Astrocyte (in vitro differentiated cells and primary cell): ENCODE results near the gene ARID4B. TPM values are rescaled to one million over a fixed set of nuclear protein-coding genes. Genes with fewer than 3 reads are reported as not detected.

ENCODE experiments used
- DNase-seq: peaks from one replicate; pipeline ENCODE4 v3.0.0-alpha.2; 2010; ENCODE audit warnings: low read depth
- FAIRE-seq: peaks from 2 replicates; lab custom pipeline; 2011; peaks lifted over from hg19 to GRCh38; lab: Jason Lieb, UNC
- H2AFZ ChIP-seq: 2 replicates; pipeline ENCODE4 v1.6.0; 2012; ENCODE audit warnings: low read depth, low read length, inconsistent platforms
- H3K27ac ChIP-seq: 2 replicates; pipeline ENCODE4 v1.5.1; 2011; ENCODE audit warnings: low read depth, low read length, inconsistent platforms
- H3K27me3 ChIP-seq: 2 replicates; pipeline ENCODE4 v1.6.0; 2011; ENCODE audit warnings: low read length, inconsistent platforms; ENCODE audit not compliant: insufficient read depth
- H3K36me3 ChIP-seq: 2 replicates; pipeline ENCODE4 v1.5.1; 2011; ENCODE audit warnings: low read length, inconsistent platforms; ENCODE audit not compliant: insufficient read depth
- H3K4me1 ChIP-seq: 2 replicates; pipeline ENCODE4 v1.5.1; 2011; ENCODE audit warnings: low read length, inconsistent platforms; ENCODE audit not compliant: insufficient read depth
- H3K4me2 ChIP-seq: 2 replicates; pipeline ENCODE4 v1.6.0; 2012; ENCODE audit warnings: low read length, inconsistent platforms
- H3K4me3 ChIP-seq: 2 replicates; pipeline ENCODE4 v1.5.1; 2011; ENCODE audit warnings: low read depth, mild to moderate bottlenecking, low read length, inconsistent platforms; ENCODE audit not compliant: insufficient read depth
- H3K79me2 ChIP-seq: 2 replicates; pipeline ENCODE4 v1.6.0; 2012; ENCODE audit warnings: mild to moderate bottlenecking, low read length, inconsistent platforms; ENCODE audit not compliant: insufficient read depth
- H3K9ac ChIP-seq: 2 replicates; pipeline ENCODE4 v1.6.0; 2012; ENCODE audit warnings: mild to moderate bottlenecking, low read length, inconsistent platforms
- H3K9me3 ChIP-seq: 2 replicates; pipeline ENCODE4 v1.5.1; 2012; ENCODE audit warnings: low read depth, mild to moderate bottlenecking, low read length, inconsistent platforms; ENCODE audit not compliant: insufficient read depth
- H4K20me1 ChIP-seq: 2 replicates; pipeline ENCODE4 v1.6.0; 2012; ENCODE audit warnings: low read length, inconsistent platforms; ENCODE audit not compliant: insufficient read depth
- H3K27ac Mint-ChIP-seq: one replicate; pipeline ENCODE4 v1.8.0; 2021; ENCODE audit warnings: mild to moderate bottlenecking, mixed read lengths; ENCODE audit not compliant: unreplicated experiment
- H3K27me3 Mint-ChIP-seq: one replicate; pipeline ENCODE4 v1.8.0; 2021; ENCODE audit warnings: low read depth, mixed read lengths; ENCODE audit not compliant: unreplicated experiment
- H3K36me3 Mint-ChIP-seq: one replicate; pipeline ENCODE4 v1.8.0; 2021; ENCODE audit warnings: low read depth, mixed read lengths; ENCODE audit not compliant: unreplicated experiment
- H3K4me1 Mint-ChIP-seq: one replicate; pipeline ENCODE4 v1.8.0; 2021; ENCODE audit warnings: low read depth, mixed read lengths; ENCODE audit not compliant: unreplicated experiment
- H3K4me3 Mint-ChIP-seq: one replicate; pipeline ENCODE4 v1.8.0; 2021; ENCODE audit warnings: mild to moderate bottlenecking, moderate library complexity, mixed read lengths; ENCODE audit not compliant: unreplicated experiment
- H3K9me3 Mint-ChIP-seq: one replicate; pipeline ENCODE4 v1.8.0; 2021; ENCODE audit warnings: mild to moderate bottlenecking, mixed read lengths; ENCODE audit not compliant: unreplicated experiment
- EZH2 ChIP-seq: IDR thresholded peaks from 2 replicates; pipeline ENCODE4 v1.6.1; 2012; ENCODE audit warnings: mild to moderate bottlenecking, low read length, inconsistent platforms; ENCODE audit not compliant: insufficient read depth
- total RNA-seq: library from RNA; stranded (reverse); gene quantifications from 2 replicates; pipeline ENCODE4 v1.2.1, GENCODE V29; 2021
- TF ChIP-seq, protein P1 (sequence below): IDR thresholded peaks from 2 replicates; pipeline ENCODE4 v1.5.1; 2011; ENCODE audit warnings: low read depth, mild to moderate bottlenecking, inconsistent platforms, low read length, moderate library complexity; ENCODE audit not compliant: insufficient read depth

Gene ARID4B
- total RNA-seq, 1 donor from 2014 or later, result 38.6 TPM

DNA sequence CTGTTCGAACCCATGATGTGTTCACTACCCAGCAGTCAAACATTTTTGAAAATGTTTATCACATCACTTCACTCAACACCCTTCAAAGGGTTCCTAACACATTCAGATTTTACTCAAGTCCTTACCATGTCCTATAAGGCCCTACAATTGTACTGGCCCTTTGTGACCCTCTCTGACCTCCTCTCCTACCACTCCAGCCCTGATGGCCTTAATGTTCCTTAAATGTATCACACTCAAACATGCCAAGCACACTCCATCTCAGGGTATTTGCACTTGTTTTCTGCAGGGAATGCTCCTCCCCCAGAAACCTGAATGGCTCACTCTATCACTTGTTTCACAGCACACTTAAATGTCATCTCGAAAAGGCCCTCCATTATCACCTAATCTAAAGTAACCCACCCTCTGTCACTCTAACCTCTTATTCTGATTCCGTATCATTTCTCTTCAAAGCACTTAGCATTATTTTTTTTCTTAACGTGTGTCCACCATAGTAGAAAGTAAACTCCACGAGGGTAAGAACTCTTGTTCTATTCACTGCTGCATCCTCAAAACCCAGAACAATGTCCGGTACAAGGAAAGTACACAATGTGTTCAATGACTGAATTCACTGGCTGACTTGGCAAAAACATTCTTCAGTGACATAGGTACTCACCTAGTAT, 7.3 kb downstream of the ARID4B start:
- Histone ChIP-seq H3K79me2 (peaks cover 98% of the 10 kb centered on the region), H4K20me1 (peaks cover 96% of the 10 kb centered on the region), H3K9ac (no peak overlapping the region), H3K27ac (no peak overlapping the region), H3K4me1 (peaks cover 6% of the 10 kb centered on the region), H3K36me3 (no peaks in the 10 kb centered on the region), H3K27me3 (no peaks in the 10 kb centered on the region), H2AFZ (no peak overlapping the region), H3K4me3 (no peak overlapping the region), H3K4me2 (no peak overlapping the region), H3K9me3 (no peaks in the 10 kb centered on the region)
- H3K27ac Mint-ChIP-seq, result no peak overlapping the region
- peaks cover 7% of the 10 kb centered on the region for H3K4me1 Mint-ChIP-seq
- H3K9me3 Mint-ChIP-seq, result no peaks in the 10 kb centered on the region
- DNase-seq (no peak), FAIRE-seq (no peak)
- H3K27me3 Mint-ChIP-seq, result no peaks in the 10 kb centered on the region
- no peak overlapping the region for H3K4me3 Mint-ChIP-seq
- TF ChIP-seq, protein P1, sequence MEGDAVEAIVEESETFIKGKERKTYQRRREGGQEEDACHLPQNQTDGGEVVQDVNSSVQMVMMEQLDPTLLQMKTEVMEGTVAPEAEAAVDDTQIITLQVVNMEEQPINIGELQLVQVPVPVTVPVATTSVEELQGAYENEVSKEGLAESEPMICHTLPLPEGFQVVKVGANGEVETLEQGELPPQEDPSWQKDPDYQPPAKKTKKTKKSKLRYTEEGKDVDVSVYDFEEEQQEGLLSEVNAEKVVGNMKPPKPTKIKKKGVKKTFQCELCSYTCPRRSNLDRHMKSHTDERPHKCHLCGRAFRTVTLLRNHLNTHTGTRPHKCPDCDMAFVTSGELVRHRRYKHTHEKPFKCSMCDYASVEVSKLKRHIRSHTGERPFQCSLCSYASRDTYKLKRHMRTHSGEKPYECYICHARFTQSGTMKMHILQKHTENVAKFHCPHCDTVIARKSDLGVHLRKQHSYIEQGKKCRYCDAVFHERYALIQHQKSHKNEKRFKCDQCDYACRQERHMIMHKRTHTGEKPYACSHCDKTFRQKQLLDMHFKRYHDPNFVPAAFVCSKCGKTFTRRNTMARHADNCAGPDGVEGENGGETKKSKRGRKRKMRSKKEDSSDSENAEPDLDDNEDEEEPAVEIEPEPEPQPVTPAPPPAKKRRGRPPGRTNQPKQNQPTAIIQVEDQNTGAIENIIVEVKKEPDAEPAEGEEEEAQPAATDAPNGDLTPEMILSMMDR, result no peak
- no peak for TF ChIP-seq EZH2
- peaks cover 2% of the 10 kb centered on the region for H3K36me3 Mint-ChIP-seq

DNA sequence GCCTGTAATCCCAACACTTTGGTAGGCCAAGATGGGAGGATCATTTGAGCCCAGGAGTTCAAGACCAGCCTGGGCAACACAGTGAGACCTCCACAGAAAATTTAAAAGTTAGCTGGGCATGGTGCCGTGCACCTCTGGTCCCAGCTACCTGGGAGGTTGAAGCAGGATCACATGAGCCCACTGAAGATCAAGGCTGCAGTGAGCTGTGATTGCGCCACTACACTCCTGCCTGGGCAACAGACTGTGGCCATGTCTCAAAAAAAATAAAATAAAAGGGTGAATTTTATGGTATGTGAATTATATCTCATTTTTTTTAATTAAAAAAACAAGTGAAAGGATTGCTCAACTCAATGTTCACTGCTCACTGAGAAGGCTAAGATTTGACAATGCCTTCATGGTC, 8.7 kb downstream of the ARID4B start:
- Histone ChIP-seq H3K4me1 (no peaks in the 10 kb centered on the region), H4K20me1 (peaks cover 93% of the 10 kb centered on the region), H2AFZ (no peak overlapping the region), H3K9me3 (no peaks in the 10 kb centered on the region), H3K79me2 (peaks cover 98% of the 10 kb centered on the region), H3K27ac (no peak overlapping the region), H3K4me2 (no peak overlapping the region), H3K36me3 (no peaks in the 10 kb centered on the region), H3K27me3 (no peaks in the 10 kb centered on the region), H3K9ac (no peak overlapping the region), H3K4me3 (no peak overlapping the region)
- no peak overlapping the region for H3K4me3 Mint-ChIP-seq
- TF ChIP-seq EZH2, result no peak
- TF ChIP-seq, protein P1, result no peak
- H3K36me3 Mint-ChIP-seq, result peaks cover 2% of the 10 kb centered on the region
- H3K9me3 Mint-ChIP-seq, result no peaks in the 10 kb centered on the region
- H3K27ac Mint-ChIP-seq, result peak overlapping the region; percentile 75
- H3K4me1 Mint-ChIP-seq, result peaks cover 6% of the 10 kb centered on the region
- DNase-seq (no peak), FAIRE-seq (no peak)
- no peaks in the 10 kb centered on the region for H3K27me3 Mint-ChIP-seq

- H4K20me1 ChIP-seq, result peaks cover 94% of the 10 kb centered on the region
- no peaks in the 10 kb centered on the region for H3K9me3 ChIP-seq
- no peak overlapping the region for H3K27ac Mint-ChIP-seq
- H3K27ac ChIP-seq, result no peak overlapping the region
- FAIRE-seq, result no peak
- no peak overlapping the region for H2AFZ ChIP-seq
- no peaks in the 10 kb centered on the region for H3K27me3 Mint-ChIP-seq
- H3K79me2 ChIP-seq, result peaks cover 98% of the 10 kb centered on the region
- no peak overlapping the region for H3K4me3 ChIP-seq
- no peaks in the 10 kb centered on the region for H3K27me3 ChIP-seq
- no peaks in the 10 kb centered on the region for H3K4me1 ChIP-seq
- H3K36me3 ChIP-seq, result no peaks in the 10 kb centered on the region
- H3K36me3 Mint-ChIP-seq, result peaks cover 2% of the 10 kb centered on the region
- no peak for DNase-seq
- H3K4me2 ChIP-seq, result no peak overlapping the region
- no peak for TF ChIP-seq EZH2
- TF ChIP-seq, protein P1, result no peak
- H3K4me3 Mint-ChIP-seq, result no peak overlapping the region
- H3K9ac ChIP-seq, result no peak overlapping the region
- no peaks in the 10 kb centered on the region for H3K9me3 Mint-ChIP-seq
- peaks cover 17% of the 10 kb centered on the region for H3K4me1 Mint-ChIP-seq
Observed at GRCh38 chr1:235317168-235317567, 10.8 kb downstream of the ARID4B start.
